Stimulated activated CD4-positive, alpha-beta T cell treated with anti-CD3 and anti-CD28 coated beads, Interleukin-4, amount 100 ng/mL, for 48 hours (primary cell): ENCODE measurements around the gene TDRD1.

Experiments
- DNase-seq, 2 donors: peaks; one replicate each; pipeline ENCODE4 v3.0.0-alpha.2; 2020; ENCODE audit warnings: low read depth in 2 of 2

TDRD1 gene

DNA sequence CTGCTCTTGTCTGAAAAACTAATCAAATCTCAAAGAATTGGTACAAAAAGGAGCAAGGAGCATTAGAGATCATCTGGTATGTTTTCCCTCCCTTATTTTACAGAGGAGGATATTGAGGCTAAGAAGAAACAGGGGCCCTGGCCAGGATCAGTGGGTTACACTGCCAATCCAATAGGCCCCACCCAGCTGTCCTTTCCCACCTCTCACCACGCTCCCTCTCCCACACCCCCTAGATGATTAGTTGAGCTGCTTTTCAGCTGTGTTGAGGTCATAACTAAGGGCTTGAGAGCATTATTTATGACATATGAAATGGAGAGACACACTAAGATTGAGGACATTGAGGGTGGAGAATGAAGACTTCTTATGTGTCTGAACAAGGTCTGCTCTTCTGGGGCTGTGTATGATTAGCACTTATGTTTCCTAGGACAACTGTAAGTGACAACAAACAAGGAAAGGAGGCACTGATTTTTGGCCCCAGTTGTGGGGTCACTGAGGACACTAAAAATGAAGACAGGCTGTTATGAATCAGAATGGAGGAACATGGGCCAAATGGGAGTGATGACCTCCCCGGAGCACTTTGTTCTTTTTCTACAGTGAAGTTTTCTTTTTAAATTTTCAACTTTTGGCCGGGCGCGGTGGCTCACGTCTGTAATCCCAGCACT, 86.4 kb downstream of the TDRD1 start:
- no peak for DNase-seq

- no peak for DNase-seq
Measured at GRCh38 chr10:114266521-114266920, 87.4 kb downstream of the TDRD1 start.

DNA sequence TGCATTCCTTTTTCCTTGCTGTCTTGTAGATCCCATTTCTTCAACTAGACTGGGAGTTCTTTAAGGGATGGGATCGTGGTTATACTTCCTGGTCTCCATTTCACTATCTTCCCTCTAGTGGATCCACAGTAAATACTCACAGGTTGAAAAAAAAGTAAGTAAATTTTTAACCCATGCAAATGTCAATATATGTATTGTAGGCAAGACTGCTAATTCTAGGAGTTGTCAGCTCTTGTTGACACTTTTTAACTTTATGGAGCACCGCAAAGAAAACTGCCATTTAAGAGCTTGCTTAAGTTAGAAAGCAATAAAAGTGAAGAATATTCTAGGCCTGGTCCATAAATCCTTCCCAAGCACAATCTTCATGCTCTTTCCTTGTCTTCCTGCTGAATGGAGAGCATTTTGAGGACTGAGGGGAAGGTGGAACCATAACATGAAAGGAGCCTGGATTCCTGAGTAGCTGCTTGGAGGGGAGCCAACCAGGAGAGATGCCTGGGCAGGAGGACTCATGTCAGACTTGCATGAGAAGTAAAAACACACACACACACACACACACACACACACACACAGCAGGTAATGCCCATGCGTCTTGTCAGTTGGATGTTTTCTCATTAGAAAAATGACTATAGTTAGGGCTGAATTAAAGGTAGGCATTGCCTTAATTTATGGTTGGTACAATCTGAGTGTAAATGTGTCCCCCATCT, 92.1 kb downstream of the TDRD1 start:
- DNase-seq, result no peak

GRCh38 chr10:114271779-114272167, 92.6 kb downstream of the TDRD1 start:
- no peak for DNase-seq

DNA sequence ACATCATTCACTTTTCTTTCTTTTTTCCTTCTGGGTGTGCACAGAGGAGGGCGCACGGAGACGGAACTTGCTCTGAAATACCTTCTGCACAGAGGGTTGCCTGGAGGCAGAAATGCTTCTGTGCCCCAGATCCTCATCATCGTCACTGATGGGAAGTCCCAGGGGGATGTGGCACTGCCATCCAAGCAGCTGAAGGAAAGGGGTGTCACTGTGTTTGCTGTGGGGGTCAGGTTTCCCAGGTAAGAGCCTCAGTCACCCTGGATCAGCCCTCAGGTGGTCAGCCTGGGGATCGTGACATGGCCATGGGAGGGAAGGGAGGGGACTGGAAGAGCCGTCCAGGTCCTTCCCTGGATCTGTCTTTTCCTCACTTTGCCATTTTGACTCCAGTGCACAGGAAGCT, 93.5 kb downstream of the TDRD1 start:
- no peak for DNase-seq

DNA sequence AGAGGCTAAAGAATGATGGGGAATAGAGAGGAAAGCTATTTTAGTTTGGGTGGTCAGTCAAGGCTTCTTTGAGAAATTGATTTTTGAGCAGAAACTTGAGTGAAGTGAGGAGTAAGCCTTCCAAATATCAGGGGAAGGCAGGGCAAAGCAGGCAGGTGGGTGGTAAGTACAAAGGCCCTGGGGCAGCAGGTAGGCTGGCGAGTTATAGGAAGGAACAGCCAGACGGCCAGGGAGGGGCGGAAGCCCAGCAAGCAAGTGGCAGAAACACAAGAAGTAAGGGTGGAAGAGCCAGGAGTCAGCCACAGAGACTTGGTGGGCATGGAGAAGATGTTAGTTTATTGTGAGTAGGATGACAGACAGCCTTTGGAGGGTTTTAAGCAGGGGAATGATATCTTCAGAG, 94.8 kb downstream of the TDRD1 start:
- no peak for DNase-seq

- DNase-seq, result no peak
Measured at GRCh38 chr10:114274616-114275453, 95.7 kb downstream of the TDRD1 start.

DNA sequence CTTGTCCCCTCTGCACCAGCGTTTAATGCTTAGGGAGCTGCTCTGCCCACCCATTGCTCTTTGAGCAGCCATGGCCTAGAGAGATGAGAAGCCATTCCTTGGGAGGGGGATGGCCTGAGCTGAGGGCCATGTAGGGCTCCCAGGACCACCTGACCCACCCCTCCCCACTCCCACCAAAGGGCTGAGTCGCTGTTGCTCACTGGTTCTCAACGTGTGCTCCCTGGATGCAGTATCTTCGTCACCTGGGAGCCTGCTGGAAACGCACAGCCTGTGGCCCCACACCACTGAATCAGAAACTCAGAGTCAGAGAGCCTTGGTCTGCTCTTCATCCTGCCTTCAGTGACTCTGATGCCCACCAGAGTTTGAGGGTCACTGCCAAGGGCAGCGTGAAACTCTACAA, 96.9 kb downstream of the TDRD1 start:
- DNase-seq, result no peak

- no peak for DNase-seq
Measured at GRCh38 chr10:114276671-114277070, 97.5 kb downstream of the TDRD1 start.

GRCh38 chr10:114278140-114278883, 99.2 kb downstream of the TDRD1 start:
- no peak for DNase-seq

DNA sequence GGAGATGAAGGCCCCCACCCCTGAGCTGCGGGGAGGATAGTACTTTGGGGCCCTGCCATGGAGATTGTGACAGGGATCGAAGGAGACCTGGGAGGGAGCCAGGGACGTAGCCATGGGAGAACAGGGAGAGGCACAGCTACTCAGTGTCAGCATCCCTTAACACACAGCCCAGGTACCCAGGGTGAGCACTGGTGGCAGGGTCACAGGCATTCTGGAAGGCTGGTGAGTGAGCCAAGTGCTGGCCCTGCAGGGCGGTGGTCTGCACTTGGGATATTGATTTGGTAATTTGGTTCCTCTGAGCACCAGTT, 99.7 kb downstream of the TDRD1 start:
- no peak for DNase-seq

DNA sequence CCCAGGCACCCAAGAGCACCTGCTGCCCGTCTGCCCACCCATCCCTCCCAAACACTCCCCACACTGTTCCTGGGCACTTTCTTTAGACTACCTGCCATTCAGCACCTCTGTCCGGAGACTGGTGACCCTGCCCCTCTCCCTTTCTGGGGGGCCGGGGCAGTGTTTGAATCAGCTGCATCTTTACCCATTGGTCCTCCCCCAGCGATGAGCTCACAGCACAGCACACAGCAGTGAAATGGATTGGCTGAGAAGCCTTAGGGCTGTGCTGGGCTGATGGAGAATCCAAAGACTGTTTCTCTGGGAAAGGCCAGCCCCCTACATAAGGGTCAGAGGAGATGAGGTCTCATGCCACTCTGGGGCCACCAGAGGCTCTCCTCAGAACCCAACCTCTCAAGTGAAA, 100.1 kb downstream of the TDRD1 start:
- DNase-seq, result no peak

- DNase-seq, result no peak
Measured at GRCh38 chr10:114279901-114280644, 100.9 kb downstream of the TDRD1 start.

DNA sequence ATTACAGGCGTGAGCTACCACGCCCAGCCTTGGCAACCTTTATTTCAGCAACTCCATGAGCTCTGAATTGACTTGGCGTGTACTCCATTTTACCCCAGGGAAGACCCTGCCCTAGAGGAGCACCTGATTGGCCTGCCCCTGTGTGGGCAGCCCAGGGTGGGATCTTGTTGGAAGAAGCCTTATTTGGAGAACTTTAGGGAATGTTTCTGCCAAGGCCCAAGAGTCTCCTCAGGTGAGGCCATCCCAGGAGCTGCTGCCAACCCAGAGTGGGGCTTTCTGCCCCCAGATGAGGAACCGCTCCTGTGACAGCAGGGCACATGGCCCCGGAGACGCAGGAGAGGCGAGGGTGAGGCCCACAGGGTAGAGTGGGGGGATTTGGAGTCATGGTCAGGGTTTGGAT, 101.9 kb downstream of the TDRD1 start:
- no peak for DNase-seq

GRCh38 chr10:114281461-114281860, 102.3 kb downstream of the TDRD1 start:
- DNase-seq, result no peak
